MM.1S (cell line): Measurements from ENCODE around the gene PHTF1.

Source experiments
- DNase-seq: peaks from one replicate; pipeline ENCODE4 v3.0.0-alpha.2; 2015
- H2AFZ ChIP-seq: fragments of 300-600 bp; sonication (generic); 2 replicates; pipeline ENCODE4 v1.6.0; 2016; ENCODE audit warnings: antibody characterized with exemption, low read length
- H3F3A ChIP-seq: fragments of 300-600 bp; sonication (generic); 2 replicates; pipeline ENCODE4 v1.6.1; 2016; ENCODE audit warnings: mild to moderate bottlenecking, antibody characterized with exemption, low read length, moderate library complexity, mixed read lengths; ENCODE audit not compliant: insufficient read depth
- H3K27ac ChIP-seq: fragments of 300-600 bp; sonication (generic); 2 replicates; pipeline ENCODE4 v1.5.1; 2016; ENCODE audit warnings: mild to moderate bottlenecking, low read length
- H3K27me3 ChIP-seq: fragments of 300-600 bp; sonication (generic); replicated peaks from 2 replicates; pipeline ENCODE4 v1.6.0; 2016; ENCODE audit warnings: low read length; ENCODE audit not compliant: insufficient read depth
- H3K36me3 ChIP-seq: fragments of 300-600 bp; sonication (generic); replicated peaks from 2 replicates; pipeline ENCODE4 v1.6.1; 2016; ENCODE audit warnings: mild to moderate bottlenecking, low read length, mixed read lengths; ENCODE audit not compliant: insufficient read depth
- H3K4me1 ChIP-seq: fragments of 300-600 bp; sonication (generic); 2 replicates; pipeline ENCODE4 v1.6.1; 2016; ENCODE audit warnings: low read length, mixed read lengths
- H3K4me2 ChIP-seq: fragments of 300-600 bp; sonication (generic); 2 replicates; pipeline ENCODE4 v1.6.0; 2016; ENCODE audit warnings: low read depth, low read length
- H3K4me3 ChIP-seq: fragments of 300-600 bp; sonication (generic); 2 replicates; pipeline ENCODE4 v1.5.1; 2016; ENCODE audit warnings: low read length, mixed read lengths
- H3K79me2 ChIP-seq: fragments of 300-600 bp; sonication (generic); 2 replicates; pipeline ENCODE4 v1.6.1; 2016; ENCODE audit warnings: mixed run types, low read length, mixed read lengths
- H3K9ac ChIP-seq: fragments of 300-600 bp; sonication (generic); 2 replicates; pipeline ENCODE4 v1.6.1; 2016; ENCODE audit warnings: low read length, mixed read lengths
- H3K9me2 ChIP-seq: fragments of 300-600 bp; sonication (generic); replicated peaks from 2 replicates; pipeline ENCODE4 v1.6.1; 2016; ENCODE audit warnings: mild to moderate bottlenecking, low read length, mixed read lengths; ENCODE audit not compliant: insufficient read depth
- H3K9me3 ChIP-seq: fragments of 300-600 bp; sonication (generic); replicated peaks from 2 replicates; pipeline ENCODE4 v1.6.1; 2016; ENCODE audit warnings: mild to moderate bottlenecking, low read length, mixed read lengths; ENCODE audit not compliant: insufficient read depth
- H4K20me1 ChIP-seq: fragments of 300-600 bp; sonication (generic); 2 replicates; pipeline ENCODE4 v1.6.1; 2016; ENCODE audit warnings: mild to moderate bottlenecking, low read length, moderate library complexity, mixed read lengths; ENCODE audit not compliant: insufficient read depth
- EZH2 ChIP-seq: fragments of 300-600 bp; sonication (generic); optimal IDR thresholded peaks from 2 replicates; pipeline ENCODE3; 2017; ENCODE audit warnings: low read depth, mild to moderate bottlenecking, antibody characterized with exemption, low read length, mixed read lengths
- EZH2phosphoT487 ChIP-seq: fragments of 300-600 bp; sonication (generic); IDR thresholded peaks from 2 replicates; pipeline ENCODE4 v1.6.1; 2018; ENCODE audit warnings: antibody characterized with exemption, low read length
- TF ChIP-seq, protein P1 (sequence below): fragments of 300-600 bp; sonication (generic); IDR thresholded peaks from 2 replicates; pipeline ENCODE4 v1.5.1; 2016; ENCODE audit warnings: antibody characterized with exemption, low read length, mixed read lengths

The PHTF1 gene

DNA sequence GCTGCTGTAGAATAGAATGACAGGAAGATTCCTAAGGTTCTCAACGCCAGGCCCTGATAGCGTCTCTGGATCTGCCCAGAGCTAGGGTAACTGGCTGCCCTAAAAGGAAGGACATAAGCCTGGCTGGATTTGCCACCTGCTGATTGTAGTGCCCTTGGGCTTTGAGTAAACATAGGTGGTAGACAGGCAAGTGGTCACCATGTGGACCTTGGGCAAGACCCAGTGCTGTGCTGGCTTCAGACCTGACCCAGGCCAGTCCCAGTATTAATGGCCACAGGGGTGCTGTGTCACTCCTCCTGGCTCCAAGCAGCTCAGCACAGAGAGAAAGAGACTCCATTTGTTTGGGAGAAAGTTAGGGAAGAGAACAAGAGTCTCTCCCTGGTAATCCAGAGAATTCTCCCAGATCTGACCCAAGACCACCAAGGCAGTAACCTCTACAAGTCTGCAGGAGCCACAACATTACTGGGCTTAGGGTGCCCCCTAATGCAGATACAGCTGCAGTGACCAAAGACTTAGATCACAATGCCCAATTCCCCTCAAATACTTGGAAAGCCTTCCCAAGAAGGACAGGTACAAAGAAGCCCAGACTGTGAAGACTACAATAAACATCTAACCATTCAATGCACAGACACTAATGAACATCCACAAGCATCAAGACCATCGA lies 44.5 kb downstream of the PHTF1 start:
- no peaks in the 10 kb centered on the region for H3K79me2 ChIP-seq
- no peaks in the 10 kb centered on the region for H4K20me1 ChIP-seq
- H2AFZ ChIP-seq, result no peak overlapping the region
- no peak for DNase-seq
- H3K9me3 ChIP-seq, result no peaks in the 10 kb centered on the region
- H3K27ac ChIP-seq, result no peak overlapping the region
- no peak overlapping the region for H3K4me3 ChIP-seq
- H3K9ac ChIP-seq, result no peak overlapping the region
- no peaks in the 10 kb centered on the region for H3K27me3 ChIP-seq
- no peaks in the 10 kb centered on the region for H3K4me1 ChIP-seq
- no peaks in the 10 kb centered on the region for H3K36me3 ChIP-seq
- no peak overlapping the region for H3K4me2 ChIP-seq
- no peaks in the 10 kb centered on the region for H3F3A ChIP-seq
- H3K9me2 ChIP-seq, result no peaks in the 10 kb centered on the region
- TF ChIP-seq EZH2, result no peak
- TF ChIP-seq, protein P1, sequence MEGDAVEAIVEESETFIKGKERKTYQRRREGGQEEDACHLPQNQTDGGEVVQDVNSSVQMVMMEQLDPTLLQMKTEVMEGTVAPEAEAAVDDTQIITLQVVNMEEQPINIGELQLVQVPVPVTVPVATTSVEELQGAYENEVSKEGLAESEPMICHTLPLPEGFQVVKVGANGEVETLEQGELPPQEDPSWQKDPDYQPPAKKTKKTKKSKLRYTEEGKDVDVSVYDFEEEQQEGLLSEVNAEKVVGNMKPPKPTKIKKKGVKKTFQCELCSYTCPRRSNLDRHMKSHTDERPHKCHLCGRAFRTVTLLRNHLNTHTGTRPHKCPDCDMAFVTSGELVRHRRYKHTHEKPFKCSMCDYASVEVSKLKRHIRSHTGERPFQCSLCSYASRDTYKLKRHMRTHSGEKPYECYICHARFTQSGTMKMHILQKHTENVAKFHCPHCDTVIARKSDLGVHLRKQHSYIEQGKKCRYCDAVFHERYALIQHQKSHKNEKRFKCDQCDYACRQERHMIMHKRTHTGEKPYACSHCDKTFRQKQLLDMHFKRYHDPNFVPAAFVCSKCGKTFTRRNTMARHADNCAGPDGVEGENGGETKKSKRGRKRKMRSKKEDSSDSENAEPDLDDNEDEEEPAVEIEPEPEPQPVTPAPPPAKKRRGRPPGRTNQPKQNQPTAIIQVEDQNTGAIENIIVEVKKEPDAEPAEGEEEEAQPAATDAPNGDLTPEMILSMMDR, result no peak
- TF ChIP-seq EZH2phosphoT487, result no peak

DNA sequence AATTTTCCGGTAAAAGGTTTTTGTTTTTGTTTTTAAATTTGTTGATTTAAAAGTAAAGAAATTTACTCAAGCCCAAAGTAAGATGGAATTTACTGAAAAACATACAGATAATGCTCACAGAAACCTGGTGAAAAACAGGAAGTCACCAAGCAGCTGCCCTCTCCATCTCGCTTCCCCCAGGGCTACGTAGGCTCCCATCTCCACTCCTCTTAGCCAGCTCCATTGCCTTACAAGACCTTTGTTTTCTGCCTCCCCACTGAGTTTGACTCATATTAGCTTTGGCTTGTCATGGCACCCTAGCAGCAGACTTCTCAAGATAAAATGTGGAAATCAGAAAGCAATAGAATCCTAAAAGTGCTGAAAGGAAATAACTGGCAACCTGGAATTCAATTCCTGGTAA lies 57.9 kb downstream of the PHTF1 start:
- Histone ChIP-seq H3K4me2 (no peak overlapping the region), H3K79me2 (no peaks in the 10 kb centered on the region), H3F3A (no peaks in the 10 kb centered on the region), H3K9me2 (no peaks in the 10 kb centered on the region), H3K9ac (no peak overlapping the region), H4K20me1 (no peaks in the 10 kb centered on the region), H3K9me3 (no peaks in the 10 kb centered on the region), H3K4me1 (no peaks in the 10 kb centered on the region), H3K27me3 (no peaks in the 10 kb centered on the region), H2AFZ (no peak overlapping the region), H3K36me3 (no peaks in the 10 kb centered on the region), H3K27ac (no peak overlapping the region), H3K4me3 (no peak overlapping the region)
- TF ChIP-seq EZH2 (no peak), EZH2phosphoT487 (no peak)
- TF ChIP-seq, protein P1, result no peak
- DNase-seq, result no peak

DNA sequence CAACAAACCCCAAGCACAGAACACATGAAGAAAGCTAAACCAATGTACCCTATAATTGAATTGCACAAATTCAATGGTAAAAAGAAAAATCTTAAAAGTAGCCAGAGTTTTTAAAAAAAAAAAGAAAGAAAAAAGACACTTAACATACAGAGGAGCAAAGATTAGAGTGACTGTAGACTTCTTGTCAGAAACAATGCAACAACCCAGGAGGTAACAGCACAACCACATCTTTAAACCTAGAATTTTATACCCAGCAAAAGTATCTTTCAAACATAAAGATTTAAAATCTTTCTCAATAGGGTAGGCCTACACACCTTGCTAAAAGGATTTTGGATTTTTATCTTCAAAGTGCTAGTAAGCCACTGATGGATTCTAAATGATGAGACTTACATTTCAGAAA lies 64.4 kb downstream of the PHTF1 start:
- TF ChIP-seq, protein P1, result no peak
- Histone ChIP-seq H3K27ac (no peak overlapping the region), H3K4me3 (no peak overlapping the region), H3K36me3 (no peaks in the 10 kb centered on the region), H3K4me1 (no peaks in the 10 kb centered on the region), H3F3A (no peaks in the 10 kb centered on the region), H3K4me2 (no peak overlapping the region), H3K9me3 (no peaks in the 10 kb centered on the region), H3K27me3 (no peaks in the 10 kb centered on the region), H2AFZ (no peak overlapping the region), H3K79me2 (no peaks in the 10 kb centered on the region), H4K20me1 (no peaks in the 10 kb centered on the region), H3K9me2 (no peaks in the 10 kb centered on the region), H3K9ac (no peak overlapping the region)
- DNase-seq, result no peak
